GM21360 (cell line): Measurements from ENCODE around the gene DGCR6L.
"Not testable (repeated sequence)": the region's sequence is repeated elsewhere in the genome, so short reads cannot be mapped to it uniquely, and the experiment has no call there.

Experiments
- ATAC-seq: cut with Tn5 transposase; IDR thresholded peaks from one replicate; pipeline ENCODE4 v1.9.1; 2021; ENCODE audit warnings: mild to moderate bottlenecking, moderate library complexity; ENCODE audit not compliant: unreplicated experiment

Gene DGCR6L

GRCh38 chr22:20310773-20311172 lies 9.1 kb downstream of the DGCR6L start:
- ATAC-seq: not testable (repeated sequence)

- not testable (repeated sequence) for ATAC-seq
These were observed 9.7 kb downstream of the DGCR6L start for GRCh38 chr22:20310180-20310579.

GRCh38 chr22:20308806-20309650 lies 10.8 kb downstream of the DGCR6L start:
- ATAC-seq: not testable (repeated sequence)

GRCh38 chr22:20307448-20308447 lies 12.1 kb downstream of the DGCR6L start:
- not testable (repeated sequence) for ATAC-seq

GRCh38 chr22:20306646-20307447 lies 13.0 kb downstream of the DGCR6L start:
- ATAC-seq: not testable (repeated sequence)

GRCh38 chr22:20305894-20306645 lies 13.8 kb downstream of the DGCR6L start:
- ATAC-seq: no peak

- not testable (repeated sequence) for ATAC-seq
These were observed 14.5 kb downstream of the DGCR6L start for GRCh38 chr22:20305230-20305893.

GRCh38 chr22:20304646-20305045 lies 15.2 kb downstream of the DGCR6L start:
- no peak for ATAC-seq

GRCh38 chr22:20303229-20303534 lies 16.7 kb downstream of the DGCR6L start:
- ATAC-seq: not testable (repeated sequence)

GRCh38 chr22:20302438-20303228 lies 17.2 kb downstream of the DGCR6L start:
- no peak for ATAC-seq

GRCh38 chr22:20299746-20300136 lies 20.1 kb downstream of the DGCR6L start:
- no peak for ATAC-seq

GRCh38 chr22:20298803-20299745 lies 20.8 kb downstream of the DGCR6L start:
- ATAC-seq: no peak

- ATAC-seq: no peak
These were observed 21.6 kb downstream of the DGCR6L start for GRCh38 chr22:20298110-20298802.

GRCh38 chr22:20297414-20298109 lies 22.3 kb downstream of the DGCR6L start:
- ATAC-seq: no peak

- no peak for ATAC-seq
These were observed 23.3 kb downstream of the DGCR6L start for GRCh38 chr22:20296598-20296997.

GRCh38 chr22:20295262-20296064 lies 24.4 kb downstream of the DGCR6L start:
- ATAC-seq: no peak
